Measurements from ENCODE around the gene CLN3.

The CLN3 gene

DNA sequence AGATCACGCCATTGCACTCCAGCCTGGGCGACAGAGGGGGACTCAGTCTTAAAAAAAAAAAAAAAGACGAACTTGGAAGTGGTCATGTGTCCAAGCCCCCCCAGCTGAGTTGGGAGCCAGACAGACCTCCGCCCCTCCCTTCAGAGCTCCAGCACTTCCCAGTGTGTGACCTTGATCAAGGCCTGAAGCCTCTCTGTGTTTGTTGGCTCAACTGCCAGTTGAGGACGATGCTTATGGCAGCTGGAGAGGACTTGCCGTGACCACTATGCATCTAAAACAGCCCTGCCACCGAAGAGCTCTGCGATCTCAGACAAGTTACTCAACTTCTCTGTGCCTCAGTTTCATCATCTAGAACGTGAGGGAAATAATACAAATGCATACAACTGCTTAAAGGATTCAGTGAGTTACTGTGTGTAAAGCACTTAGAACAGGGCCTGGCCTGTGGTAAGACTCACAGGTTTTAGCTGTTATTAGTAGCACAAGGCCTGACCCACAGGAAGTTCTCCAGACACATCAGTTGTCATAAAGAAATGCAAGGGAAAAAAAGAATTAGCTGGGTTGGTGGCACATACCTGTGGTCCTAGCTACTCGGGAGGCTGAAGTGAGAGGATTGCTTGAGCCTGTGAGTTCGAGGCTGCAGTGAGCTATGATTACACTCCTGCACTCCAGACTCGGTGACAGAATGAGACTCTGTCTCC lies 21.8 kb upstream of the CLN3 start:
- Histone ChIP-seq H3K27ac (ENCODE audit: low read depth, low read length) (no peak overlapping the region), H3K4me1 (ENCODE audit: control insufficient read depth in 1 of 2, insufficient read depth in 2 of 2, low read length in 2 of 2) (no peaks in the 10 kb centered on the region), H3K27me3 (ENCODE audit: control insufficient read depth in 1 of 2, insufficient read depth in 2 of 2, low read length in 2 of 2) (no peaks in the 10 kb centered on the region), H3K36me3 (ENCODE audit: control insufficient read depth in 1 of 2, insufficient read depth in 2 of 2, low read length in 2 of 2) (no peaks in the 10 kb centered on the region), H3K4me3 (ENCODE audit: low read depth in 1 of 2, low read length in 2 of 2) (no peak overlapping the region), H3K9ac (ENCODE audit: low read depth in 1 of 2, low read length in 2 of 2) (no peak overlapping the region), H3K9me3 (ENCODE audit: control insufficient read depth in 1 of 2, low read length in 2 of 2) (no peaks in the 10 kb centered on the region)

DNA sequence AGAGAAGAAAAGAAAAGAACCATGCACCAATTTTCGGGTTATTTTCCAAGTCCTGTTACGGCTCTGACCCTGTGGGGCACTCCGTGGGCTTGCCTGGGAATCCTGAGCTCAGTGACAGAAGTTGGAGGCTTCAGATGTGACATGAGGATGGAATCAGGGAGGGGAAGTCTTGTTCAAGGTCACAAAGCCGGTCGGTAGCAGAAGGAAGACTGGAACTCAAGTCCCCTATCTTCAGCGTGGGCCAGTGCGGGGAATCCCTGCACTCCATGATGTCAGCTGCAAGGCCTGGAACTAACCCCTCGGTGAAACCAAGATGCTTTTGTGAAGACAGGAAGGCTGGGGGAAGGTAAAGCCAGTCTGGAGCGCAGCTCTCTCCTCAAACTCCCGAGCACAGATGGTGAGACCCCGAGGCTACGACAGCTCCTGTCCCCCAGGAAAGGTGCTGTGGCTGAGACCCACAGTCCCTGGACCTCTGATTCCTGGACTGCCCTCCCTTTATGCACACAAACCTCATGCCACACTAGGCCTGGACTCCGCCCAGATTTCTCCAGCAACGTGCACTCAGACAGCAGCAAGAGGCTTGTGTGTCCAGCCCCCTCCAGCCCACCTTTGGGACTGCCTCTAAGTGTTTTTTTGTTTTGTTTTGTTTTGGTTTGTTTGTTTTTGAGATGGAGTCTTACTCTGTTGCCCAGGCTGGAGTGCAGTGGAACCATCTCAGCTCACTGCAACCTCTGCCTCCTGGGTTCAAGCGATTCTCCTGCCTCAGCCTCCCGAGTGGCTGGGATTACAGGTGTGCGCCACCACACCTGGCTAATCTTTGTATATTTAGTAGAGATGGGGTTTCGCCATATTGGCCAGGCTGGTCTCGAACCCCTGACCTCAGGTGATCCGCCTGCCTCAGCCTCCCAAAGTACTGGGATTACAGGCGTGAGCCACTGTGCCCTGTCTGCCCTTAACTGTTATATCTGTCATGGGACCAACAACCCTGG lies 20.2 kb upstream of the CLN3 start:
- Histone ChIP-seq H3K27me3 (ENCODE audit: control insufficient read depth in 1 of 2, insufficient read depth in 2 of 2, low read length in 2 of 2) (no peaks in the 10 kb centered on the region), H3K9ac (ENCODE audit: low read depth in 1 of 2, low read length in 2 of 2) (no peak overlapping the region), H3K27ac (ENCODE audit: low read depth, low read length) (no peak overlapping the region), H3K4me1 (ENCODE audit: control insufficient read depth in 1 of 2, insufficient read depth in 2 of 2, low read length in 2 of 2) (peaks cover 0 to 3% of the 10 kb centered on the region in 2 donors), H3K36me3 (ENCODE audit: control insufficient read depth in 1 of 2, insufficient read depth in 2 of 2, low read length in 2 of 2) (no peaks in the 10 kb centered on the region), H3K4me3 (ENCODE audit: low read depth in 1 of 2, low read length in 2 of 2) (no peak overlapping the region), H3K9me3 (ENCODE audit: control insufficient read depth in 1 of 2, low read length in 2 of 2) (no peaks in the 10 kb centered on the region)

DNA sequence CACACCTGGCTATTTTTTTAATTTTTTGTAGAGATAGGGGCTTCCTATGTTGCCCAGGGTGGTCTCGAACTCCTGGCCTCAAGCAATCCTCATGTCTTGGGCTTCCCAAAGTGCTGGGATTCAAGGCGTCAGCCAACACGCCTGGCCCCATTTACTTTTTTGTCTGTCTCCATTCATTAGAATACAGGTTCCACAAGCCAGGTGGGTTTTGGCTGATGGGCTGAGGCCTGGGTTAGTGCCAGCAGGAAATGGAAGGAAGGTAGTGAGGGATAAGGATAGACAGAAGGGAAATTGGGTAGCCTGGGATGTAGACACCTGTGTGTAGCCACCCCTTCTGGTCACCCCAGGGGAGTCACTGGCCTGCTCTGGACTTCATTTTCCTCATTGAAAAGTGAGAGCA lies 19.2 kb upstream of the CLN3 start:
- no peak overlapping the region for H3K4me3 ChIP-seq (ENCODE audit: low read depth in 1 of 2, low read length in 2 of 2)
- no peak overlapping the region for H3K27ac ChIP-seq (ENCODE audit: low read depth, low read length)
- H3K9ac ChIP-seq (ENCODE audit: low read depth in 1 of 2, low read length in 2 of 2): no peak overlapping the region
- H3K36me3 ChIP-seq (ENCODE audit: control insufficient read depth in 1 of 2, insufficient read depth in 2 of 2, low read length in 2 of 2): no peaks in the 10 kb centered on the region
- H3K9me3 ChIP-seq (ENCODE audit: control insufficient read depth in 1 of 2, low read length in 2 of 2): no peaks in the 10 kb centered on the region
- H3K27me3 ChIP-seq (ENCODE audit: control insufficient read depth in 1 of 2, insufficient read depth in 2 of 2, low read length in 2 of 2): no peaks in the 10 kb centered on the region
- peaks cover 0 to 3% of the 10 kb centered on the region in 2 donors for H3K4me1 ChIP-seq (ENCODE audit: control insufficient read depth in 1 of 2, insufficient read depth in 2 of 2, low read length in 2 of 2)

DNA sequence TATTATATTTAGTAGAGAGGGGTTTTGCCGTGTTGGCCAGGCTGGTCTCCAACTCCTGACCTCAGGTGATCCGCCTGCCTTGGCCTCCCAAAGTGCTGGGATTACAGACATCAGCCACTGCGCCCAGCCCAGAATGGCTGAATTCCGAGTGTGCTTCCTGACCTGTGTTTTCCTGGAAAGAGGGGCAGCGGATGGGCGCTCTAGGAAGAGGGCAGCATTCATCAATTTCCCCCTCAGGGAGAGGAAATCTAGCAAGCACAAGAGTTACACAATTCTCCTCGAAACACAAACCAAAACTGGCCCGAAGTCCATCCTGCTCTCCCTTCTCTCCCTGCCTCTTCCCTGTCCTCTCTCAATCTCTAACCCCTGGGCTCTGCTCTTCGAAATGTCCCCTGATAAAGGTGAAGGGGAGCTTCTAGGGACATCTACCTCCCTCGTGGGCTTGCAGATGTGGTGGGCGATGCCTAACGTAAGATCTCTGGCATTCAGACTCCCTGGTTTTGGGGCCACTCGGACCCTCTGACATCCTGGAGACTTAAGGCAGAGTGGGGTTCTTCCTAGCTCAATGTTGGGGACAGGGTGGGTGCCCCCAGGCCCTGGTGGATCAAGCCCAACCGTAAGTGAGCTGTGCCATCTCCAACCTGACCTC lies 13.7 kb upstream of the CLN3 start:
- Histone ChIP-seq H3K27me3 (ENCODE audit: control insufficient read depth in 1 of 2, insufficient read depth in 2 of 2, low read length in 2 of 2) (no peaks in the 10 kb centered on the region), H3K36me3 (ENCODE audit: control insufficient read depth in 1 of 2, insufficient read depth in 2 of 2, low read length in 2 of 2) (no peaks in the 10 kb centered on the region), H3K4me3 (ENCODE audit: low read depth in 1 of 2, low read length in 2 of 2) (no peak overlapping the region), H3K4me1 (ENCODE audit: control insufficient read depth in 1 of 2, insufficient read depth in 2 of 2, low read length in 2 of 2) (peaks cover 0 to 3% of the 10 kb centered on the region in 2 donors), H3K9ac (ENCODE audit: low read depth in 1 of 2, low read length in 2 of 2) (no peak overlapping the region), H3K9me3 (ENCODE audit: control insufficient read depth in 1 of 2, low read length in 2 of 2) (no peaks in the 10 kb centered on the region), H3K27ac (ENCODE audit: low read depth, low read length) (no peak overlapping the region)

DNA sequence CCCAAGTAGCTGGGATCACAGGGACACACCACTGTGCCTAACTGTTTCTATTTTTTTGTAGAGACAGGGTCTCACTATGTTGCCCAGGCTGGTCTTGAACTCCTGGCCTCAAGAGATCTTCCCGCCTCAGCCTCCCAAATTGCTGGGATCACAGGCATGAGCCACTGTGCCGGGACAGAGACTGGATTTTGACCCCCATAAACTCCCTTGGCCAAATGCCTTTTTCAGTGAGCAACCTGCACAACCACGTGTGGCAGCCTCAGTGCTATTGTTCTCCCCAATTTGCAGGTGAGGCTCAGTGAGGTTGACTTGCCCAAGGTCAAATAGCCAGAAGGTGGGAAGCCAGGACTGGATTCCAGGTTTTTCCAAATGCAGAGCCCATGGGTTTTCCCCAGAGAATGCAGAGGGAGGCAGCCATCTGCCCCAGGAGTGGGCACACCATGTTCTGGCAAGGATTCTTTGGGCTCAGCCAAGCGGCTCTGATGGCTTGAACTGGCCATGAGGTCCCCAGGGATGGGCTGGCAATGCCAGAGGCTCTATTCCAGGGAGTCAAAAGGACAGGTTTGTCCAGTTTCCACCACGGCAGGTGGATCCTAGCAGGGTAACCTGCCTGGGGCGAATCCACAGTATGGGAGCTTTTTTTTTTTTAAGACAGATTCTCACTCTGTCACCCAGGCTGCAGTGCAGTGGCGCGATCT lies 13.0 kb upstream of the CLN3 start:
- Histone ChIP-seq H3K9ac (ENCODE audit: low read depth in 1 of 2, low read length in 2 of 2) (no peak overlapping the region), H3K27ac (ENCODE audit: low read depth, low read length) (no peak overlapping the region), H3K9me3 (ENCODE audit: control insufficient read depth in 1 of 2, low read length in 2 of 2) (no peaks in the 10 kb centered on the region), H3K4me3 (ENCODE audit: low read depth in 1 of 2, low read length in 2 of 2) (no peak overlapping the region), H3K27me3 (ENCODE audit: control insufficient read depth in 1 of 2, insufficient read depth in 2 of 2, low read length in 2 of 2) (no peaks in the 10 kb centered on the region), H3K36me3 (ENCODE audit: control insufficient read depth in 1 of 2, insufficient read depth in 2 of 2, low read length in 2 of 2) (no peaks in the 10 kb centered on the region), H3K4me1 (ENCODE audit: control insufficient read depth in 1 of 2, insufficient read depth in 2 of 2, low read length in 2 of 2) (peaks cover 0 to 3% of the 10 kb centered on the region in 2 donors)

DNA sequence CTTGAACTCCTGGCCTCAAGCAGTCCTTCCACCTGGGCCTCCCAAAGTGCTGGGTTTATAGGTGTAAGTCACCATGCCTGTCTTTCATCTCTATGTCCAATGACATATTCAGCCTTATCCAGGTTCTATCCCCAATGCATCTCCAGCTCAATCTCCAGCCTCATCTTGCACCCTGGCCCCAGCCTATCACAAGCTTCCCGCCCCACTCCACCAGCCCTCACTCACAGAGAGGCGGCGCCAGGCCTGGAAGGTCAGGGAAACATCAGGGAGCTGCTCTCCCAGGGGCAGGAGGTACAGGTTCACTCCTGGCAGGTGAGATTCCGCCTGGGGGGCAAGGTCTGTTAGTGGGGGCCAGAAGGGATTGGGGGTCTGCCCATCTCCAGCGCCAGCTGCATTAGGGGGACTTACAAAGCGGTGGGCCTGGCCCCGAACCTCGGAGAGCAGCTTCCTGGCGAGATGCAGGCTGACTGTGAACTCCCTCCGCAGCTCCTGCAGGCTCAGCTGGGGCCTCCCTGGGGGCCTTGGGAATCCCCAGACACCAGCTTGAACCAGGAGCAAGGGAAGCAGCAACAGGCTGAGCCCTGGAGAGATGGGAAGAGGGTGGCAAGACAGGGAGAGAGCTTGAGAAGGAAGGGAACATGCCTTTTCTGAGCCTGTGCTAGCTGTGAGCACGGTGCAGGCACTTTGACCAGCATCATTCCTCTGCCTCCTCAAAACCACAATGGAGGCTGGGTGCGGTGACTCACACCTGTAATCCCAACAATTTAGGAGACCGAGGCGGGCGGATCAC lies 11.8 kb upstream of the CLN3 start:
- Histone ChIP-seq H3K4me1 (ENCODE audit: control insufficient read depth in 1 of 2, insufficient read depth in 2 of 2, low read length in 2 of 2) (peaks cover 0 to 3% of the 10 kb centered on the region in 2 donors), H3K27ac (ENCODE audit: low read depth, low read length) (no peak overlapping the region), H3K4me3 (ENCODE audit: low read depth in 1 of 2, low read length in 2 of 2) (no peak overlapping the region), H3K27me3 (ENCODE audit: control insufficient read depth in 1 of 2, insufficient read depth in 2 of 2, low read length in 2 of 2) (no peaks in the 10 kb centered on the region), H3K9ac (ENCODE audit: low read depth in 1 of 2, low read length in 2 of 2) (no peak overlapping the region), H3K9me3 (ENCODE audit: control insufficient read depth in 1 of 2, low read length in 2 of 2) (no peaks in the 10 kb centered on the region), H3K36me3 (ENCODE audit: control insufficient read depth in 1 of 2, insufficient read depth in 2 of 2, low read length in 2 of 2) (no peaks in the 10 kb centered on the region)

DNA sequence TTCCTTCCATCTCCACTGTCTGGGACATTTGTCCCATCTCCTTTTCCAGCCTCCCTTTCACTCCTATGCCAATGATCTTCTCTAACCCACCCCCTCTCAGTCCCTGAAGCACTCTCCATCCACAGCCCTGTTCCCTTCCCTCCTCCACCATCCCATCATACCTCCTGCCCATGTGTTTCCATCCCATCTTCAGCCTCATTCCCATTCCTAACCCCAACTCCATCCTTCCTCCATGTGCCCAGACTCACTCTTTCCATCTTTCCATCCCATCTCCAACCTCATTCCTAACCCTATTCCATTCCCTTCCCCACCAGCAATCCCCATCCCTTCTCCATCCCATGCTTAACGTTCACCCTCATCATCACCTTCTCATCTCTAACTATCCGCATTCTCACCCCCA lies 10.4 kb upstream of the CLN3 start:
- Histone ChIP-seq H3K4me1 (ENCODE audit: control insufficient read depth in 1 of 2, insufficient read depth in 2 of 2, low read length in 2 of 2) (peaks cover 0 to 1% of the 10 kb centered on the region in 2 donors), H3K9ac (ENCODE audit: low read depth in 1 of 2, low read length in 2 of 2) (no peak overlapping the region), H3K4me3 (ENCODE audit: low read depth in 1 of 2, low read length in 2 of 2) (no peak overlapping the region), H3K27ac (ENCODE audit: low read depth, low read length) (no peak overlapping the region), H3K36me3 (ENCODE audit: control insufficient read depth in 1 of 2, insufficient read depth in 2 of 2, low read length in 2 of 2) (no peaks in the 10 kb centered on the region), H3K27me3 (ENCODE audit: control insufficient read depth in 1 of 2, insufficient read depth in 2 of 2, low read length in 2 of 2) (no peaks in the 10 kb centered on the region), H3K9me3 (ENCODE audit: control insufficient read depth in 1 of 2, low read length in 2 of 2) (no peaks in the 10 kb centered on the region)

DNA sequence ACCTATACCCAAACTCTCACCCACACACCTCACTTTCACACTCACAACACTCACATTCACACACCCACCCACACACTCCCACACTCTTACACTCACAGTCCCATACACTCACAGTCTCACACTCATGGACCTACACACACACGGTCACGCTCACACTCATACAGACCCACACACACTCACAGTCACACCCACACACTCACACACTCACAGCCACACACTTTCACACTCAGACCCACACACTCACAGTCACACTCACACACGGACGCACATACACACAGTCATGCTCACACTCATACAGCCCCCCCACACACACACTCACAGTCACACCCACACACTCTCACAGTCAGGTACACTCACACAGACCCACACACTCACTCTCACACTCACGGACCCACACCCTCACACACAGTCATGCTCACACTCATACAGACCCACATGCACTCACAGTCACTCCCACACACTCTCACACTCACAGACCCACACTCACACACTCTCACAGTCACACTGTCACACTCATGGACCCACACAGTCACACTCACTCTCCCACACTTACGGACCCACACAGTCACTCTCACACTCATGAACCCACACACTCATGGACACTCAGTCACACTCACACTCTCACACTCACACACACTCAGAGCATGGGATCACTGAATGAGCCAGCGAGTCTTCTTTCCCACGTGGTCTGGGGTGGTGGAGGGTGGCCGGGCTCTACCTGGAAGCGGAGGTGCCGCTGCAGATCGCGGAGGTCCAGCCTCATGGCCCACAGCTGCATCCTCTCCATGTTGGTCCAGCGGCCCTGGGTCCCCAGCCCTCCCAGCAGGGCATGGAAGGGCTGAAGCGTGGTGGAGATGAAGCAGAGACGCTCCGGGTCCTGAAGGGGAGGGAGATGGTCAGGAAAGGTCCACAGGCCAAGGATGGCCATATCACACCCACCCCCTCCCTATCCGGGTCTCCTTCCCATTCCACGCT lies 9.7 kb upstream of the CLN3 start:
- H3K27ac ChIP-seq (ENCODE audit: low read depth, low read length): no peak overlapping the region
- H3K27me3 ChIP-seq (ENCODE audit: control insufficient read depth in 1 of 2, insufficient read depth in 2 of 2, low read length in 2 of 2): no peaks in the 10 kb centered on the region
- H3K4me3 ChIP-seq (ENCODE audit: low read depth in 1 of 2, low read length in 2 of 2): no peak overlapping the region
- H3K9ac ChIP-seq (ENCODE audit: low read depth in 1 of 2, low read length in 2 of 2): no peak overlapping the region
- peaks cover 0 to 6% of the 10 kb centered on the region in 2 donors for H3K4me1 ChIP-seq (ENCODE audit: control insufficient read depth in 1 of 2, insufficient read depth in 2 of 2, low read length in 2 of 2)
- no peaks in the 10 kb centered on the region for H3K9me3 ChIP-seq (ENCODE audit: control insufficient read depth in 1 of 2, low read length in 2 of 2)
- no peaks in the 10 kb centered on the region for H3K36me3 ChIP-seq (ENCODE audit: control insufficient read depth in 1 of 2, insufficient read depth in 2 of 2, low read length in 2 of 2)
